Thymus (tissue), 11 donors: ENCODE results near the gene ETV1. TPM values are rescaled to one million over a fixed set of nuclear protein-coding genes. Genes with fewer than 3 reads are reported as not detected.

Source experiments
- DNase-seq, 9 donors: peaks; one replicate each; pipeline ENCODE4 v3.0.0-alpha.2; 2013; ENCODE audit warnings: low spot score in 9 of 9, low read depth in 6 of 9, missing footprints in 1 of 9
- H3K27ac ChIP-seq, 2 donors: one replicate each; pipeline ENCODE4 v1.5.1; 2013; ENCODE audit warnings: control low read depth in 1 of 2, low read depth in 1 of 2, low read length in 1 of 2, mild to moderate bottlenecking in 1 of 2, moderate library complexity in 1 of 2
- H3K27me3 ChIP-seq, 2 donors: one replicate each; pipeline ENCODE4 v1.5.1; 2013; ENCODE audit warnings: low read length in 1 of 2; ENCODE audit not compliant: control insufficient read depth in 2 of 2, insufficient read depth in 1 of 2
- H3K36me3 ChIP-seq, 2 donors: one replicate each; pipeline ENCODE4 v1.5.1; 2013; ENCODE audit warnings: low read length in 1 of 2, mild to moderate bottlenecking in 1 of 2, moderate library complexity in 1 of 2; ENCODE audit not compliant: control insufficient read depth in 2 of 2, insufficient read depth in 2 of 2
- H3K4me1 ChIP-seq, 2 donors: one replicate each; pipeline ENCODE4 v1.5.1; 2013; ENCODE audit warnings: low read length in 2 of 2; ENCODE audit not compliant: control insufficient read depth in 2 of 2, insufficient read depth in 2 of 2
- H3K4me3 ChIP-seq, 2 donors: one replicate each; pipeline ENCODE4 v1.5.1; 2013; ENCODE audit warnings: low read length in 2 of 2, control low read depth in 1 of 2, mild to moderate bottlenecking in 1 of 2
- H3K9me3 ChIP-seq, 2 donors: one replicate each; pipeline ENCODE4 v1.5.1; 2013; ENCODE audit warnings: low read length in 1 of 2, mild to moderate bottlenecking in 1 of 2; ENCODE audit not compliant: control insufficient read depth in 2 of 2, insufficient read depth in 1 of 2
- WGBS: extraction: QIAGEN DNeasy Blood & Tissue Kit; methylation state at CpG from one replicate; pipeline ENCODE4 v1.1.7; 2013; 5-methylcytosine and 5-hydroxymethylcytosine counted together
- polyA plus RNA-seq: library from polyadenylated mRNA; stranded (reverse); fragments of 200-250 nt; gene quantifications from one replicate; pipeline ENCODE4 v1.2.3, GENCODE V29; 2013
- total RNA-seq: library from RNA; stranded (reverse); fragments of 120-200 nt; gene quantifications from one replicate; pipeline ENCODE4 v1.2.4, GENCODE V29; 2013
- donor health status: healthy.

Gene ETV1
- total and polyA plus RNA-seq, 2 donors: 3.5 to 12.5 TPM

DNA sequence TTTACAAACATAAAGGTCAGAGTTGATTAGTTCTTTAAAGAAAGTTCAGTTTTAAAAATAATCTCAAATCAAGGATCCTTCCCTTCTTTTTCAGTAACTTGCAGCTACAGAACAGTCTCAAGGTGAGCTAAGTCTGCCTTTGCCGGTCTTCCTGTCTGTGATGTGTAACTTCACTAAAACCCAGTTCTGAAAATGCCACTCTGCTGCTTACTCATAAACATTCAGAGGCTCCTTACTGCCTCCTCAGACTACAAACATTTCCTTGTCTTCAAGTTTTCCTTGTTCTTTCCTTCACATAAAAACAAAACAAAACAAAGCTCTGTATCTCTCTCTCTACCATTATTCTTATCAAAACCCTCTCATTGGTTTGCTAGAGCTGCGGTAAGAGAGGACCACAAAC lies 128.7 kb downstream of the ETV1 start:
- Histone ChIP-seq H3K4me1 (no peaks in the 10 kb centered on the region), H3K27me3 (no peaks in the 10 kb centered on the region), H3K36me3 (no peaks in the 10 kb centered on the region), H3K4me3 (no peak overlapping the region), H3K27ac (no peak overlapping the region), H3K9me3 (no peaks in the 10 kb centered on the region)
- WGBS: 95% methylated on average over 2 of the region's 2 CpGs
- DNase-seq: no peak

DNA sequence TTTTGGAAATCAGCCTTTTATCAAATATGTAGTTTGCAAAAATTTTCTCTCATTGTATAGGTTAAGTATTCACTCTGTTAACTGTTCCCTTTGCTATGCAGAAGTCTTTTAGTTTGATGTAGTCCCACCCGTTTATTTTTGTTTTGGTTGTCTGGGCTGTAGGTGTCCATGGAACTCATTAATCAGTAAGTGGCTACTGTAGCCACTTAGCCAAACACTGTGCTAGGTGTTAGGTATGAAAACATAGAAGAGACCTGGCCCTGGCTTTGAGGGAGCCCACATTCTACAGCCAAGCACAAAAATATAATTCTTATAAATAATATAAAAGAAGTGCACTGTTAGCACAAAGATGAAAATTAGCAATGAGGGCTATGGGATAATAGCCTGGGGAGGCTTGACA lies 133.5 kb downstream of the ETV1 start:
- H3K9me3 ChIP-seq: no peaks in the 10 kb centered on the region
- WGBS: 94% methylated on average over 1 of the region's 1 CpG
- no peaks in the 10 kb centered on the region for H3K36me3 ChIP-seq
- no peak for DNase-seq
- no peak overlapping the region for H3K27ac ChIP-seq
- H3K4me3 ChIP-seq: no peak overlapping the region
- H3K27me3 ChIP-seq: no peaks in the 10 kb centered on the region
- no peaks in the 10 kb centered on the region for H3K4me1 ChIP-seq

DNA sequence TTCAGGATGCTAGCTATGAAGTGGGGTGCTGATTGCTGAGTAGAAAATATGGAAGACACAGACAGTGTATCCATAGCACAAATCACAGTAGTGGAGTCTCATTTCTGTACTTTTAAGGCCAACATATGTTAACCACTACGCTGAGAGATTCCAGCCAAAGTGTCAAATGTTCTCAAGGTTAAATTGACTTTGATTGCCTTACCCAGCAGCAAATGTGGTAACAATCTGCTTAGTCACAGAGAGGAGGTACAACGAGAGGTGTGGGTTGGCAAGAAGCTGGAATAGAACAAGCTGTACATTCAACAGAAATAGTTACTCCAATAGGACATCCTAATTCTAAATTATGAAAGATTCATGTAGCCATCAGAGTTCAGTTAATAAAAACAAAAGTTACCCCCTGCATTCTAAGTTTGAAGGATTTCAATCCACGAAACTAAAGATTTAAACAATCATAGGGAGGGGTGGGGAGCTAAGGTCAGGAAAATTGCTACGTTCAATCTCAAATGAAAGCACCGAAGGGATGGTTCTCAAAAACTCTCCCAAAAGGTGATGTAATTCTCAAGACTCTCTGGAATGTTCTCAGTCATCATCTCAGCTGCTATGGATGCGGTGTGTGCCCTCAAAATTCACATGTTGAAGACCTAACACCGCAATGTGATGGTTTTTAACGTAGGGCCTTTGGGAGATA lies 137.0 kb downstream of the ETV1 start:
- DNase-seq: no peak
- no peak overlapping the region for H3K27ac ChIP-seq
- H3K9me3 ChIP-seq: no peaks in the 10 kb centered on the region
- WGBS: 83% methylated on average over 8 of the region's 8 CpGs
- H3K27me3 ChIP-seq: no peaks in the 10 kb centered on the region
- H3K4me1 ChIP-seq: peaks cover 0 to 3% of the 10 kb centered on the region in 2 donors
- no peak overlapping the region for H3K4me3 ChIP-seq
- H3K36me3 ChIP-seq: no peaks in the 10 kb centered on the region

DNA sequence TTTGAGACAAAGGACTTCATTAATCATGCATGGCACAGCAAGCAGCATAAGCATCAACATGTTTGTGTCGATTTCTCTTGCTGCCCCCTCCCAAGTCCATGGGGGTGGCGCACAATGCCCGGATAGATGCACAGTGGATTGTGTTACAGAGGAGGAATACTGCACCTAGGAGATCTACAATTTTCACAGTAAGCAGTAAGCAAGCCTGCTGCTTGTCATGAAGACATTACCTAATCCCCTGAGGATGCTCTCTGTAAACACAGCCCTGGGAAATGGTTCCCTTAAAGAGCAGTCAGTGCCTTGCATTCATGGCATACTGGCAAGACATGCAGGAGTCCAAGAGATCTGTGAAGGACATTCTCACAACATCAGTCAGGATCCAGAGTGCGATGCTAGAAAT lies 137.7 kb downstream of the ETV1 start:
- no peak overlapping the region for H3K4me3 ChIP-seq
- H3K27me3 ChIP-seq: no peaks in the 10 kb centered on the region
- no peak overlapping the region for H3K27ac ChIP-seq
- H3K9me3 ChIP-seq: no peaks in the 10 kb centered on the region
- H3K36me3 ChIP-seq: no peaks in the 10 kb centered on the region
- no peak for DNase-seq
- H3K4me1 ChIP-seq: peaks cover 0 to 3% of the 10 kb centered on the region in 2 donors
- WGBS: 92% methylated on average over 4 of the region's 4 CpGs

DNA sequence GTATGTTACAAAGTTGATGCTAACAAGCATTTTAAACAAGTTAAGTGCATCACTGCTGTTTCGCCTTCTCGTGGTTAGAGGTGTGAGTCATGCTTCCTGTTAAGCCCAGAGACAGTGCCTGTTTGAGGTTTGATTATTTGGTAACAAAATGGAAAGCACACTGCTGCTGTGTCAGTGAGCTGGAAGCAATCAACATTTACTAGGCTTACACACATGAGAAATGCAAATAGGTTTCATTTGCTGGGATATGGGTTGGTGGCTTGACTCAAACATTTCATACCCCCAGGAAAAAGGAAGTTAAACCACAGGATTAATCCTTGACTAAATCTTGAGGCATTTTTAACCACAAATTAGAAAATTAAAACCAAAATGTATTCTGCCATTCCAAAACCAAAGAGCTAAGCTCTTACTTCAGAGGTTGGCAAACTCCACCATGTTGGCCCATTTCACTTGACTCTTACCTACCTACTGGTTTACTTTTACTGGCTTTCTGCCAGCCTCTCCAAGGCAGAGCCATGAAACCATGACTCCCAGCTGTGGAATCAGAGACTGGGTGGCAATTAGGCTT lies 139.2 kb downstream of the ETV1 start:
- Histone ChIP-seq H3K27me3 (no peaks in the 10 kb centered on the region), H3K4me1 (peaks cover 0 to 3% of the 10 kb centered on the region in 2 donors), H3K9me3 (no peaks in the 10 kb centered on the region), H3K4me3 (no peak overlapping the region), H3K27ac (no peak overlapping the region), H3K36me3 (no peaks in the 10 kb centered on the region)
- DNase-seq: peak in 6 of 9 donors; percentile 1 to 65 (median 20)
- WGBS: 4% methylated on average over 2 of the region's 2 CpGs

DNA sequence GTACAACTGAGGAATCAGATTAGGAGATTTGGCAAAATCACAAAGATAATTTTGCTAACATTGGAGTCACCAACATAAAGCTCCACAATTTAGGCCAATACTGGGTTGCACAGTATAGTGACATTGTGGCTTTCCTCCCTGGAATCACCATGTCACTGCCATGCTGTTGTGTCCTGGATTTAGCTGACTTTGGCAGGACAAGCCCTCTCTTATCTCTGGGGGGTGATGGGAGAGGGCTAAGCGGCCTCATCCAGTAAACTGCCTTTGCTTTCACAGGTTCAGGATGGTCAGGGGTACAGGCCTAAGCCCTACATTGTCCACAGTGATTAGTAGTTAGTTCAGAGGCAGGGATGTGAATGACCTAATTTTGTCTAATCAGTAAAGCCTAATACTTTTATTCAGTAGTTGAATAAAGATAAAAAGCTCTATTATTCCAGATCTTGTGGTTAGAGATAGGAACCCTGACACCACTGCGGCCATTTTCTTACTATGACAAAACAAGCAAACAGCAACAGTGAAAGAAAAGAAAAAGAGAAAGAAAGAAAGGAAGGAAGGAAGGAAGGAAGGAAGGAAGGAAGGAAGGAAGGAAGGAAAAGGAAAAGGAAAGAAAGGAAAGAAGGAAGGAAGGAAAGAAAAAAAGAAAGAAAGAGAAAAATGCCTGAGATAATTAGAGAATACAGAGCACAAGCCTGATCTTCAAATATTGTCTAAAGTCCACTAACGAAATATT lies 140.1 kb downstream of the ETV1 start:
- Histone ChIP-seq H3K4me3 (no peak overlapping the region), H3K27ac (no peak overlapping the region), H3K36me3 (no peaks in the 10 kb centered on the region), H3K4me1 (peaks cover 0 to 3% of the 10 kb centered on the region in 2 donors), H3K9me3 (no peaks in the 10 kb centered on the region), H3K27me3 (no peaks in the 10 kb centered on the region)
- no peak for DNase-seq
- WGBS: 84% methylated on average over 3 of the region's 3 CpGs

DNA sequence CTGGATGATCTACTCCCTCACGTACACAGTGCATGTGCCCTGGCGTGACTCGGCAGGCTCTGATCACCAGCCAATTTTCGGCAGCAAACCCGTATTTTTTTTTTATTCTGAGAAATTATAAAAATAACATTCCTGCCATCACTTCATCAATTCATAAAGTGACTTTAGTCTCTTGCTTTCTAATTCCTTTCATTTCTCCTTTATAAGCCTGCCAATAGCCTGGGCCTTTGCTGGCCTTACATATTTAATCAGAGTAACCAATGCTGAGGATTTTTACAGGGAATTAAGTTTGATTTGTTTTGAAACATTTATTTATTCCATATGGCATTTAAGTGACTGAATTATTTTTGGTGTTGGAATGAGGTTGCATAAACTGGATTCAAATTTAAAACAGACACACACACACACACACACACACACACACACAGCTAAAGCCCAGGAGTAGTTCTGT lies 140.8 kb downstream of the ETV1 start:
- 94% methylated on average over 5 of the region's 5 CpGs for whole genome bisulfite sequencing
- H3K27ac ChIP-seq: no peak overlapping the region
- H3K9me3 ChIP-seq: no peaks in the 10 kb centered on the region
- peaks cover 0 to 3% of the 10 kb centered on the region in 2 donors for H3K4me1 ChIP-seq
- H3K27me3 ChIP-seq: no peaks in the 10 kb centered on the region
- H3K36me3 ChIP-seq: no peaks in the 10 kb centered on the region
- DNase-seq: no peak
- no peak overlapping the region for H3K4me3 ChIP-seq

DNA sequence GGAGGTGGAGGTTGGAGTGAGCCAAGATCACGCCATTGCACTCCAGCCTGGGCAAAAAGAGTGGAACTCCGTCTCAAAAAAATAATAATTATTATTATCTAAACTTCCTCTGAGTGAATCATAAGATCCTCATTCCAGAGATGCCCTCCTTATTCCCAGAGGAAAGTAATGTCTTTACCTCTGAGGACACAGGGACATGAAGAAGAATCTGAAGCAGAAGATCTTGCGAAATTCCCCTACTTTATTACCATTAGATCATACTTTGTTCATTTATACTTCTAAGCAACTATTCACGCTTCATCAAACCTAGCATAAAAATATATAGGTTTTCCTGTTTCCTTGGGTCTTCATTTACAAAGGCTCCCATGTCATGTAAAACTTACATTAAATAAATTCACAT lies 143.1 kb downstream of the ETV1 start:
- Histone ChIP-seq H3K27ac (no peak overlapping the region), H3K36me3 (no peaks in the 10 kb centered on the region), H3K27me3 (no peaks in the 10 kb centered on the region), H3K9me3 (no peaks in the 10 kb centered on the region), H3K4me3 (no peak overlapping the region), H3K4me1 (peaks cover 0 to 3% of the 10 kb centered on the region in 2 donors)
- no peak for DNase-seq
- 94% methylated on average over 4 of the region's 4 CpGs for WGBS

DNA sequence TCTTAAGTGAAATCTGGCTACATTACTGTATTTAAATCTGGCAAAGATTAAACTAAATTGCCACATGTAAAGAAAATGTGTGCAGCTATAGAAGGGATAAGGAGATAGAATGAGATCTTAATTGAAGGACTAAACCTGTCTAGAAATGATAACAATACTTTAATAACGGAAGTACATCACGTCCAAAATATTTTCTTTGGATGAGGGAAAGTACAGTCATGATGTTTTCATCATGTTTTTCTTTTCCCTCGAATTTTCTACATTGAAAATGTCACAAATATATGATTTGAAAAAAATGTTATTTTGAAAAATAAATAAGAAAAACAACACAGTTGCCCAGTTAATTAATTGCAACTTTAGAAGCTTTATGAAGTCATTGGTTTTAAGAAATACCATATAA lies 143.9 kb downstream of the ETV1 start:
- no peak overlapping the region for H3K27ac ChIP-seq
- H3K9me3 ChIP-seq: no peaks in the 10 kb centered on the region
- H3K4me1 ChIP-seq: peaks cover 0 to 2% of the 10 kb centered on the region in 2 donors
- DNase-seq: no peak
- H3K4me3 ChIP-seq: no peak overlapping the region
- no peaks in the 10 kb centered on the region for H3K36me3 ChIP-seq
- 87% methylated on average over 3 of the region's 3 CpGs for WGBS
- no peaks in the 10 kb centered on the region for H3K27me3 ChIP-seq
